UCSD-AML1 (cell line): Measurements from ENCODE around the gene DVL2.
A peak's percentile ranks its signal among the peaks of the same experiment; 100 is the strongest.
"Not testable (repeated sequence)": the region's sequence is repeated elsewhere in the genome, so short reads cannot be mapped to it uniquely, and the experiment has no call there.

Source experiments
- DNase-seq: peaks from one replicate; lab custom pipeline; 2025; ENCODE audit not compliant: unreplicated experiment; lab: John Stamatoyannopoulos, UW

DVL2 gene

GRCh38 chr17:7256766-7257456 is 22.6 kb upstream of the DVL2 start:
- no peak for DNase-seq

- no peak for DNase-seq
Measured at GRCh38 chr17:7254511-7254910, 20.2 kb upstream of the DVL2 start.

- no peak for DNase-seq
Measured at GRCh38 chr17:7253082-7253481, 18.8 kb upstream of the DVL2 start.

- DNase-seq: peak; percentile 96
Measured at GRCh38 chr17:7252176-7253043, 18.1 kb upstream of the DVL2 start, which contains the start of gene ELP5. TSS of gene ELP5 (plus strand) at chr17:7252215. CDS start at chr17:7252551, 336 bp downstream.

GRCh38 chr17:7251661-7252175 is 17.4 kb upstream of the DVL2 start, which contains the start of gene CTDNEP1:
TSS of gene CTDNEP1 (minus strand) at chr17:7251734. CDS start at chr17:7251296, 438 bp downstream.
- DNase-seq: peak; percentile 98

- no peak for DNase-seq
Measured at GRCh38 chr17:7250695-7251627, 16.6 kb upstream of the DVL2 start.

- no peak for DNase-seq
Measured at GRCh38 chr17:7249830-7250229, 15.5 kb upstream of the DVL2 start.

GRCh38 chr17:7249214-7249613 is 14.9 kb upstream of the DVL2 start:
- no peak for DNase-seq

GRCh38 chr17:7248796-7249195 is 14.5 kb upstream of the DVL2 start:
- DNase-seq: no peak

GRCh38 chr17:7246779-7247178 is 12.5 kb upstream of the DVL2 start:
- DNase-seq: no peak

- DNase-seq: not testable (repeated sequence)
Measured at GRCh38 chr17:7243838-7244237, 9.5 kb upstream of the DVL2 start.

- DNase-seq: no peak
Measured at GRCh38 chr17:7243453-7243729, 9.1 kb upstream of the DVL2 start.

- peak; percentile 93 for DNase-seq
Measured at GRCh38 chr17:7242717-7243452, 8.6 kb upstream of the DVL2 start.

GRCh38 chr17:7241783-7242716 is 7.7 kb upstream of the DVL2 start, which contains the start of gene GABARAP:
TSS of gene GABARAP (minus strand) at chr17:7242449. CDS start at chr17:7242330, 119 bp downstream.
- DNase-seq: peak; percentile 93

- DNase-seq: no peak
Measured at GRCh38 chr17:7241090-7241733, 6.9 kb upstream of the DVL2 start.

GRCh38 chr17:7240375-7240774 is 6.1 kb upstream of the DVL2 start:
- no peak for DNase-seq

- peak; percentile 100 for DNase-seq
Measured at GRCh38 chr17:7239091-7240027, 5.0 kb upstream of the DVL2 start, which contains the start of gene PHF23. TSS of gene PHF23 (minus strand) at chr17:7239457. CDS start at chr17:7239279, 178 bp downstream.
